GM21526 (cell line): Measurements from ENCODE around the gene TAF4.
A peak's percentile ranks its signal among the peaks of the same experiment; 100 is the strongest.

Source experiments
- ATAC-seq: cut with Tn5 transposase; IDR thresholded peaks from one replicate; pipeline ENCODE4 v1.9.1; 2021; ENCODE audit warnings: moderate library complexity; ENCODE audit not compliant: unreplicated experiment, low FRiP score

TAF4 gene

GRCh38 chr20:62045529-62046285 lies 20.0 kb downstream of the TAF4 start:
- ATAC-seq, result no peak

- ATAC-seq, result no peak
These were observed 20.6 kb downstream of the TAF4 start for GRCh38 chr20:62045118-62045517.

GRCh38 chr20:62044631-62045030 lies 21.1 kb downstream of the TAF4 start:
- no peak for ATAC-seq

GRCh38 chr20:62043131-62043914 lies 22.4 kb downstream of the TAF4 start:
- ATAC-seq, result no peak

GRCh38 chr20:62042025-62042820 lies 23.5 kb downstream of the TAF4 start:
- no peak for ATAC-seq

- ATAC-seq, result no peak
These were observed 24.7 kb downstream of the TAF4 start for GRCh38 chr20:62040933-62041332.

GRCh38 chr20:62040381-62040922 lies 25.2 kb downstream of the TAF4 start:
- ATAC-seq, result no peak

GRCh38 chr20:62039738-62040137 lies 25.9 kb downstream of the TAF4 start:
- ATAC-seq, result no peak

GRCh38 chr20:62032609-62033368 lies 32.9 kb downstream of the TAF4 start:
- ATAC-seq, result no peak

GRCh38 chr20:62031462-62032092 lies 34.1 kb downstream of the TAF4 start:
- ATAC-seq, result no peak

- ATAC-seq, result peak; percentile 72
These were observed 34.7 kb downstream of the TAF4 start for GRCh38 chr20:62030834-62031434.

GRCh38 chr20:62030357-62030756 lies 35.3 kb downstream of the TAF4 start:
- ATAC-seq, result no peak

- no peak for ATAC-seq
These were observed 35.7 kb downstream of the TAF4 start for GRCh38 chr20:62029949-62030348.

- ATAC-seq, result no peak
These were observed 36.4 kb downstream of the TAF4 start for GRCh38 chr20:62029296-62029695.

GRCh38 chr20:62028384-62028783 lies 37.3 kb downstream of the TAF4 start:
- ATAC-seq, result no peak

GRCh38 chr20:62027698-62028321 lies 37.9 kb downstream of the TAF4 start:
- ATAC-seq, result no peak

GRCh38 chr20:62027116-62027515 lies 38.6 kb downstream of the TAF4 start:
- ATAC-seq, result no peak

GRCh38 chr20:62026564-62026856 lies 39.2 kb downstream of the TAF4 start:
- no peak for ATAC-seq
